Liver (tissue), 9 donors: Measurements from ENCODE around the gene DLK1. TPM values are rescaled to one million over a fixed set of nuclear protein-coding genes. Genes with fewer than 3 reads are reported as not detected.

Experiments used
- DNase-seq: peaks from one replicate; pipeline ENCODE4 v3.0.0-alpha.2; 2017; ENCODE audit warnings: low spot score
- H3K27ac ChIP-seq, 2 donors: one replicate each; pipeline ENCODE4 v1.7.0; 2013; ENCODE audit warnings: inconsistent platforms in 2 of 2, low read length in 2 of 2, control low read depth in 1 of 2, low read depth in 1 of 2, mild to moderate bottlenecking in 1 of 2
- H3K27me3 ChIP-seq, 4 donors: one replicate each; pipeline versions ENCODE4 v1.6.1 to v1.7.0; 2013; ENCODE audit warnings: low read length in 3 of 4, inconsistent platforms in 1 of 4, mild to moderate bottlenecking in 1 of 4, moderate library complexity in 1 of 4; ENCODE audit not compliant: control insufficient read depth in 4 of 4, insufficient read depth in 4 of 4
- H3K36me3 ChIP-seq, 4 donors: one replicate each; pipeline versions ENCODE4 v1.6.1 to v1.7.0; 2013; ENCODE audit warnings: low read length in 3 of 4, mild to moderate bottlenecking in 3 of 4, low read depth in 1 of 4, moderate library complexity in 1 of 4; ENCODE audit not compliant: control insufficient read depth in 4 of 4, insufficient read depth in 3 of 4
- H3K4me1 ChIP-seq, 4 donors: one replicate each; pipeline versions ENCODE4 v1.6.1 to v1.7.0; 2013; ENCODE audit warnings: low read length in 3 of 4, mild to moderate bottlenecking in 3 of 4, moderate library complexity in 1 of 4; ENCODE audit not compliant: control insufficient read depth in 4 of 4, insufficient read depth in 4 of 4
- H3K4me3 ChIP-seq, 3 donors: one replicate each; pipeline versions ENCODE4 v1.6.1 to v1.7.0; 2013; ENCODE audit warnings: low read length in 3 of 3, control low read depth in 1 of 3, low read depth in 1 of 3, mild to moderate bottlenecking in 1 of 3
- H3K9ac ChIP-seq, 2 donors: one replicate each; pipeline ENCODE4 v1.7.0; 2013; ENCODE audit warnings: low read length in 2 of 2, mild to moderate bottlenecking in 2 of 2, moderate library complexity in 2 of 2, control low read depth in 1 of 2, low read depth in 1 of 2
- H3K9me3 ChIP-seq, 4 donors: one replicate each; pipeline versions ENCODE4 v1.6.1 to v1.7.0; 2013; ENCODE audit warnings: low read length in 3 of 4; ENCODE audit not compliant: control insufficient read depth in 4 of 4
- ATF3 ChIP-seq: IDR thresholded peaks from 2 replicates; pipeline ENCODE4 v1.6.1; 2016; ENCODE audit warnings: antibody characterized with exemption
- CTCF ChIP-seq: fragments of 150-350 bp; IDR thresholded peaks from 2 replicates; pipeline ENCODE4 v1.5.1; 2017; ENCODE audit warnings: improper control_type of control experiment, low read depth, low read length; ENCODE audit not compliant: missing input control
- EGR1 ChIP-seq, 2 donors: IDR thresholded peaks; 2 replicates each; pipeline ENCODE4 v1.6.1; 2016 to 2018; ENCODE audit warnings: antibody characterized with exemption in 2 of 2, low read depth in 2 of 2
- FOXA2 ChIP-seq: IDR thresholded peaks from 2 replicates; pipeline ENCODE4 v1.6.1; 2016; ENCODE audit warnings: antibody characterized with exemption
- HNF4A ChIP-seq, 2 donors: conservative IDR thresholded peaks; 2 replicates each; pipeline ENCODE4 v1.6.1; 2016; ENCODE audit warnings: antibody characterized with exemption in 2 of 2, mild to moderate bottlenecking in 2 of 2
- JUND ChIP-seq, 2 donors: IDR thresholded peaks; 2 replicates each; pipeline ENCODE4 v1.6.1; 2016; ENCODE audit warnings: antibody characterized with exemption in 2 of 2
- RXRA ChIP-seq, 2 donors: IDR thresholded peaks; 2 replicates each; pipeline ENCODE4 v1.6.1; 2017 to 2018; ENCODE audit warnings: antibody characterized with exemption in 2 of 2, mild to moderate bottlenecking in 1 of 2
- YY1 ChIP-seq: IDR thresholded peaks from 2 replicates; pipeline ENCODE4 v1.6.1; 2016; ENCODE audit warnings: antibody characterized with exemption, mild to moderate bottlenecking
- WGBS: extraction: QIAGEN DNeasy Blood & Tissue Kit; methylation state at CpG from one replicate; pipeline ENCODE4 v1.1.7; 2013; 5-methylcytosine and 5-hydroxymethylcytosine counted together
- polyA plus RNA-seq, 2 donors: library from polyadenylated mRNA; stranded (reverse) in 1 of 2; unstranded in 1 of 2; fragments of 200-250 nt in 1 of 2; fragments of >200 nt in 1 of 2; fragmentation: Nextera tagmentation in 1 of 2; extraction: Ambion mirVana in 1 of 2; gene quantifications; one replicate each; pipeline versions ENCODE4 v1.2.1 to v1.2.3, GENCODE V29; 2013 to 2015
- total RNA-seq, 2 donors: library from RNA; depleted of rRNA; stranded (reverse); fragments of >200 nt; gene quantifications; one replicate each; pipeline ENCODE4 v1.2.3, GENCODE V29; 2014
- donor health status: healthy.
- donor health status: healthy.
- donor health status: healthy.
- donor health status: healthy.
- donor health status: healthy.

The DLK1 gene
- total and polyA plus RNA-seq, 4 donors: 0.42 to 331 (median 1.8) TPM; not detected in 1

- H3K27me3 ChIP-seq: peaks cover 0 to 2% (median 0%) of the 10 kb centered on the region in 4 donors
- no peak overlapping the region for H3K9ac ChIP-seq
- peak in 1 of 2 donors; percentile 36 for TF ChIP-seq RXRA (IDR thresholded peaks at IDR 0.05)
- no peak for TF ChIP-seq EGR1 (IDR thresholded peaks at IDR 0.05; ENCODE audit: low read depth in 2 of 2)
- whole genome bisulfite sequencing: 78% methylated on average over 20 of the region's 20 CpGs
- H3K9me3 ChIP-seq: no peaks in the 10 kb centered on the region
- no peaks in the 10 kb centered on the region for H3K4me1 ChIP-seq
- no peak overlapping the region for H3K27ac ChIP-seq
- DNase-seq: no peak
- no peak overlapping the region for H3K4me3 ChIP-seq
- no peaks in the 10 kb centered on the region for H3K36me3 ChIP-seq
Measured at GRCh38 chr14:100775831-100776591, 49.3 kb downstream of the DLK1 start.

GRCh38 chr14:100776681-100777365 lies 50.1 kb downstream of the DLK1 start:
- peaks cover 0 to 2% (median 0%) of the 10 kb centered on the region in 4 donors for H3K27me3 ChIP-seq
- no peak for DNase-seq

GRCh38 chr14:100777366-100777817 lies 50.7 kb downstream of the DLK1 start:
- DNase-seq: no peak
- Histone ChIP-seq H3K4me1 (no peaks in the 10 kb centered on the region), H3K9me3 (no peaks in the 10 kb centered on the region), H3K36me3 (no peaks in the 10 kb centered on the region), H3K4me3 (no peak overlapping the region), H3K27ac (no peak overlapping the region), H3K27me3 (peaks cover 0 to 2% (median 0%) of the 10 kb centered on the region in 4 donors), H3K9ac (no peak overlapping the region)
- TF ChIP-seq CTCF (no peak), HNF4A (conservative IDR thresholded peaks at IDR 0.05) (no peak)
- WGBS: 86% methylated on average over 11 of the region's 11 CpGs

More at GRCh38 chr14:100776681-100777365, 50.1 kb downstream of the DLK1 start:
- Histone ChIP-seq H3K27ac (no peak overlapping the region), H3K9ac (no peak overlapping the region), H3K4me1 (no peaks in the 10 kb centered on the region), H3K36me3 (no peaks in the 10 kb centered on the region), H3K4me3 (no peak overlapping the region), H3K9me3 (no peaks in the 10 kb centered on the region)
- no peak for TF ChIP-seq YY1
- no peak for TF ChIP-seq HNF4A (conservative IDR thresholded peaks at IDR 0.05)
- TF ChIP-seq FOXA2: no peak
- TF ChIP-seq ATF3: no peak
- no peak for TF ChIP-seq JUND (IDR thresholded peaks at IDR 0.05)
- TF ChIP-seq CTCF: no peak
- WGBS: 84% methylated on average over 14 of the region's 14 CpGs
